ENCODE results near the gene ACTN3.
"Not testable (repeated sequence)": the region's sequence is repeated elsewhere in the genome, so short reads cannot be mapped to it uniquely, and the experiment has no call there.

ACTN3 gene

GRCh38 chr11:66600631-66601233 is 54.0 kb downstream of the ACTN3 start:
- DNase-seq: no peak

- DNase-seq: no peak
Observed at GRCh38 chr11:66603072-66603471, 56.4 kb downstream of the ACTN3 start.

GRCh38 chr11:66604155-66604554 is 57.5 kb downstream of the ACTN3 start:
- DNase-seq: no peak

- not testable (repeated sequence) for DNase-seq
Observed at GRCh38 chr11:66606608-66607007, 59.9 kb downstream of the ACTN3 start.

GRCh38 chr11:66607126-66607834 is 60.6 kb downstream of the ACTN3 start:
- DNase-seq: no peak

GRCh38 chr11:66609721-66610617 is 63.3 kb downstream of the ACTN3 start:
- no peak for DNase-seq

- DNase-seq: no peak
Observed at GRCh38 chr11:66612458-66612857, 65.8 kb downstream of the ACTN3 start.

All from CD4-positive, alpha-beta T cell treated with Interleukin-12 subunit alpha and Interleukin-12 subunit beta, for 1 hour (primary cell).